ENCODE results near the gene EDN3.

DNA sequence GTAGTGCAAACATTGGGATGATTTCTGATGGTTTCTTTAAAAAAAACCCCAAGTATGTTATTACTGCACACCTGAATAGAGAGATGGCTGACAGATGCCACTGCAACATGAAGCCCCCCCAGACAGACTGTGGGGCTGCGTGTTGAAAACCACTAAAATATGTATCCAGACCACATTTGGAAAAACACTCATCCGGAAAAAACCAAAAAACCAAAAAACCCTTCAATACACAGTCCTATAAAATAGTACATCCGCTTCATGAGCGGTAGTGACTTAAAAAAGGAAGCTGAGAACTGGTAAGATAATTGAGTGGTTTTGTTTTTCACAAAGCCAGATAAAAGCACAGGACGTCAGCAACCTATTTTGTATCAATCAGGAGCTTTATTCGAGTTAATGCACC, 47.1 kb upstream of the EDN3 start:
- no peak for TF ChIP-seq POLR2AphosphoS5 (IDR thresholded peaks at IDR 0.05; ENCODE audit: low read depth, low read length)
- TF ChIP-seq POLR2A (IDR thresholded peaks at IDR 0.05; ENCODE audit: low read depth, low read length), result no peak
- no peak for TF ChIP-seq TAF1 (IDR thresholded peaks at IDR 0.05; ENCODE audit: borderline replicate concordance, low read depth, low read length)

All from GM12892 (cell line).